NCI-H1694 (cell line): ENCODE results near the gene PIP5KL1.
"Not testable (repeated sequence)": the region's sequence is repeated elsewhere in the genome, so short reads cannot be mapped to it uniquely, and the experiment has no call there.

Experiments used
- DNase-seq: peaks from one replicate; lab custom pipeline; 2025; lab: John Stamatoyannopoulos, UW

The PIP5KL1 gene

DNA sequence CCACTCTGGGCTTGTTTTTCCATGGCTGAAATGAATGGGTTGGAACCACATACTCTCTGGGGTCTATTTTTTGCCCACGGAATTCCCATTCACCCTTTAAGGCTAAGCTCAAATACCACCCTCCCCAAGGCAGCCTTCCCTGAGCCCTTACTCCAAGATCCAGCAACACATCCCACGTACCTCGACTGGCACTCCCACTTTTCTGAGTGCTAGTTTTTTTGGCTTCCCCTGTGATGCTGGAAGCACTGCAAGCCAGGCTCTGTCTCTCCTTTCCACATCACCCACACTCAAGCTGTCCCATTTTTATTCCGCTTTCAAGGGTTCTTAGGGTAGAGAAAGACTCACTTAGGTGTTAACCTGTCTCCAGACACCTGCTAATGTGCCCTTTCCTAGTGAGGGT is 37.2 kb downstream of the PIP5KL1 start:
- DNase-seq = no peak

- DNase-seq = no peak
Observed at GRCh38 chr9:127892831-127893230, 37.7 kb downstream of the PIP5KL1 start.

DNA sequence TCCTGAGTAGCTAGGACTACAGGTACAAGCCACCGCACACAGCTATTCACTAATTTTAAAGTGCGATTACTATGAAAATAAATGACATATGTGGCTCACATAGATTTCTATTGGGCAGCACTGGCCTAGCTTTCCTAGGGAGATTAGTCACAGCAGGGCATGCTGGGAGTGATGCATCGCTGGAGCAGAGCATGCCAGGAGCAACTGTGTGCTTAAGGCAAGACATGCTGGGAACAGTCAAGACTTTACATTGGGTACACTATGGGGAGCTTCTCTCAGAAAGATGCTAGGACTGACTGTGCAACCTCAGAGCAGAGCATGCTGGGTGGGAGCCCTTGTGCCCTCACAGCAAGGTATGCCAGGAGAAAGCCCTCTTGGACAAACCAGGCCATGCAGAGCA is 40.5 kb downstream of the PIP5KL1 start:
- DNase-seq = no peak

GRCh38 chr9:127887792-127888191 is 42.8 kb downstream of the PIP5KL1 start:
- no peak for DNase-seq

- no peak for DNase-seq
Observed at GRCh38 chr9:127886401-127886972, 44.1 kb downstream of the PIP5KL1 start.

- DNase-seq = no peak
Observed at GRCh38 chr9:127885508-127886281, 44.9 kb downstream of the PIP5KL1 start.

GRCh38 chr9:127884976-127885490 is 45.5 kb downstream of the PIP5KL1 start:
- DNase-seq = no peak

DNA sequence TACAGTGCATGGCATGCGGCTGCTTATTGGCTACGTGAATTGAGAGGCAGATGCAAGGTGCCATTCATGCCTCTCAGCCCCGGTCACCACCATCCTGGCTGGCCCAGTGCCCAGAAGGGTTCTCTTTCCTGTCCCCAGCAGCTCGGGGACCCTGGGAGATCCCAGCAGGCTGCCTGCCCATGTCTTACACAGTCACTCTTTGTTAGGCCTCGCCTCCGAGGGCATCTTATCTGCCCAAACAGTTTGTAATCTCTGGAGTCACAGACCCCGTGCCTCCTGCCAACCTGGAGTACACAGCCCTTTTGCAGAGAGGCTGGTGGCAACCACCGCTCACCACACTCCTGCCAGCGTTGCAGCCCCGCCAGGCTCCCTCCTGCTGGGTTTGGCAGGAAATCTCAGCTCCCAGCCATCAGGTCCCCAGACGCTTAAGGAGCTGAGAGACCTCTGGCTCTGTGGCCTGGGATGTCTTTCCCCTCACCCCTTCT is 46.1 kb downstream of the PIP5KL1 start:
- DNase-seq = no peak

DNA sequence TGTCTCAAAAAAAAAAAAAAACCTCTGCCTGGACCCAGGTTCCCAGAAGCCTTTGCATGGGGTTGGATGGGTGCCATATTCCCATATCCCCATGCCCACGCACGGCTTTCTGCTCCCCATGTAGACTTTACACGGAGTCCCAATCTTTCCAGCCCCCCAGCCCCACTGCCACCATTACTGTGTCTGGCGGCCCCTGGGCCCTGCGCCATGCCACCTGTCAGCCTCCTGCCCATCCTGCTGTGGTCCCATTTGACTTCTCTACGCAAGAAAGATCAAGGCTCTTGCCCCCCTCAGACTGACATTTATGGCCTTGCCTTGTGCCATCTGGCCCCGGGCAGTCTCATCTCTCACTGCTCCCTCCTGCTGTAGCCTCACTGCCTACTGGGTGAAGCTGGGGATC is 46.6 kb downstream of the PIP5KL1 start:
- peak; percentile 92 for DNase-seq

- not testable (repeated sequence) for DNase-seq
Observed at GRCh38 chr9:127881715-127882114, 48.9 kb downstream of the PIP5KL1 start.

GRCh38 chr9:127880143-127880542 is 50.4 kb downstream of the PIP5KL1 start:
- no peak for DNase-seq

- no peak for DNase-seq
Observed at GRCh38 chr9:127878652-127879390, 51.8 kb downstream of the PIP5KL1 start.

GRCh38 chr9:127878001-127878651 is 52.5 kb downstream of the PIP5KL1 start:
- DNase-seq = no peak

DNA sequence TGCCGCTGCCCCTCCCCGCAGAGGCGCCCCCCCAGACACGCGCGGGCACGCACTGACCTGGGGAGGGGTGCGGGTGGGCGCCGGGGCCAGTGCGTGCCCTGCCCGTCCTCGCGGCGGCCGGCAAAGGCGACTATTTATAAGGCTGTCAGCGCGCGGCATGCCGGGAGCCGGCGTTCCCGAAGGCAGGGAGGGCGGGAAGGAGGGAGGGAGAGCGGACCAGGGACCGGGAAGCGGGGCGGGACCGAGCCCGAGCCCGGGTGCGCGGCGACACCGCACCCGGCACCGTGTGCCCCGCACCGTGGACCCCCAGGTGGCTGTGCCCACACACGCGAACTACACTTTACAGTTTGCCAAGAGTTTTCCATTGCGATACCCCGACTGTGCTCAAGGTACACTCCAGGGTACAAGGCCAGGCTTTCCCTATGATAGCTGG is 53.0 kb downstream of the PIP5KL1 start, which contains the start of gene AK1:
AK1 (minus strand) TSS at position 110 of the 433 bp plus-strand sequence. CDS start 3,058 bp downstream, outside the sequence.
- peak; percentile 18 for DNase-seq

DNA sequence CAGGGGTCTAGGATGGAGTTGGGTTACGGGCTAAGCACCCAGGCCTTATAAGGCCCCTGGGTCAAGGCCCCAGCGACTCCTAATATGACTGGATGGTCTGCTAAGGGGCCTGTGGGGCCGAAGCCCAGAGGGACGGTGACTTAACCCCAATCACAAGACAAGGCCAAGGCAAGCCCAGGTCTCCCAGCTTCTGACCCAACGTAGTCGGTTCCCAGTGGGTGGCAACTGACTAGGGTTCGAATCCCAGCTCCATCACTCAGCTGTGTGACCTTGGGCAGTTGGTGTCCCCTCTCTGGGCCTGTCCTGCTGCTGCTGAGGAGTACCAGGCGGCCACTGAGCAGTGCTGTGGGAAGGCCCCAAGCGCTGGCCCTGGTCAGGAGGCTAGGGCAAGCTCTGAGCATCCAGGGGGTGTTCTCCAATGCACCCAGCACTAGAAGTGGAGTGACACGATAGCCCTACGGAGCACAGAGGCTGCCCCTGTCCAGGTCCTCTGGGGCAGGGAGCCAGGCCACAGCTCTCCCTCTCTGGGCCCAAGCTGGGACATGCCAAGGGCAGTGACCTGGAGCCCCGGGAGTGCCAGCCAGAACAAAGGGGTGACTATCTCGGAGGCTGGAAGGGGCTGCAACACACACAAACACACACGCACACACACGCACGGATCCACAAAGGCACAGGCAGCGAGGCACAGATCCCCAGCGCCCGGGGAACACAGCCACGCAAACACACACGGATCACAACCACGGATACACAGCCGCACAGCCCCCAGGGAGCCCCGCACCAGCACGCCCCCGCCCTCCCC is 53.6 kb downstream of the PIP5KL1 start:
- no peak for DNase-seq

- DNase-seq = no peak
Observed at GRCh38 chr9:127876026-127876763, 54.4 kb downstream of the PIP5KL1 start.

GRCh38 chr9:127875306-127875966 is 55.1 kb downstream of the PIP5KL1 start:
- no peak for DNase-seq

DNA sequence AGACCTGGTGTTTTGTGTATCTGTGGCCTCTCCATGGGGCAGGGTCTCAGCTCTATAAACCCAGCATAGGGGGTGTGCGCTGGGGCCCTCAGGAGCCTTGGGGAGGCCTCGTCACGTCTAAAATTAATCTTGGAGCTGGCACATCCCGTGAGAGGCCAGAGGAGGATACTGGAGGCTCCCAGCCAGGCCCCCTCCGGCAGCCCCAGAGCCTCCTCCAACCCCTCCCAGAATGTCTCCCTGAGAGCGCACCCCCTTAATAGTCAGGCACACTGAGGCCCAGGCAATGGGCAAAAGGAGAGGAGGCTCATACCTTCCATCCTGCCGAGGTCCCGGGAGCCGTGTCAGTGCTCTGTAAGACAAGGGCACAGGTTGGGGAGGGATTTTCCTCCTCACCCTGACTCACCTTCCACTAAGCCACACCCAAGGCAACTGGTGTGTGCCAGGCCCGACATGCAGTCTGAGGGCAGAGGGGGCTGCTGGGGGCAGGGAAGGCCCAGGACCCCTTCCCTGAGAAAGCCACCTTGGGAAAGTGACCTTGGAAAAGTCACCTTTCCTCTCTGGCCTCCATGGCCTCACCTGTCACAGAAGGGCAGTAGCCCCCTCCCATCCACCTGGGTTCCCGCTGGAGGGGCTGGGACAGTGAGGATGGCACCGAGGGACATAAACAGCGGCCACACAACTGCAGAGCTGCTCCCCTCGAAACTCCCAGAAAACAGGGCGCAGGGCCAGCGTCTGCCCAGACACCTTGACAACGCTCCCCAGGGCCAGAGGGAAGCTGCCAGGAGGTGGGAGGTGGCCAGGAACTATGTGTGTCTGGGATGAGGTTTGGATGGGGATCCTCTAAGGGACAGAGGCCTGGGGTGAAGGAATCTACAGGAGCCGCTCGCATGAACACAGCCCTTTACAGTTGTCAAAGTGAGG is 56.0 kb downstream of the PIP5KL1 start:
- no peak for DNase-seq

DNA sequence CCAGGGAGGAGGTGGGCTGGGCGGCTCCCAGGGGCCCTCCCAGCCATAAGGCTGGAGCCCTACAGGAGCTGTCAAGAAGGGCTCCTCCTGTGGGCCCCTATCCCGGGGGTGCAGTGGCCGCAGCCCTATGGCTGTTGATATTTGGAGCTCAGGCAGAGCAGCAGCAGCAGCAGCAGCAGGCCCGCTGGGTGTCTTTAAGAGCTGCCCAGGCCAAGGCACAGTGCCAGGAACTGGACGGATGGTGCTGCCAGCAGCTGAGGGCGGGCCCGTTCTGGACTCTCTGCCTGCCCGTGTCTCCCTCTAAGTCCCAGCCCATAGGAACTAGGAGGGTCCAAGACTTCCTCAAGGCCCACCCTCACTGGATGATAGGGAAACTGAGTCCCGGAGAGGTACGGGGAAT is 56.7 kb downstream of the PIP5KL1 start:
- no peak for DNase-seq
